AG09309 (cell line): ENCODE data around the gene TMC6.
"Not testable (repeated sequence)": the region's sequence is repeated elsewhere in the genome, so short reads cannot be mapped to it uniquely, and the experiment has no call there.

Experiments used
- DNase-seq: peaks from one replicate; pipeline ENCODE4 v3.0.0-alpha.2; 2010; ENCODE audit warnings: low read depth
- H3K4me3 ChIP-seq: 2 replicates; pipeline ENCODE4 v1.5.1; 2011; ENCODE audit warnings: mild to moderate bottlenecking, low read depth, low read length, moderate library complexity; ENCODE audit not compliant: control insufficient read depth
- CTCF ChIP-seq: IDR thresholded peaks from 2 replicates; pipeline ENCODE4 v1.5.1; 2011; ENCODE audit warnings: mild to moderate bottlenecking, low read depth, low read length, inconsistent platforms; ENCODE audit not compliant: insufficient read depth, control insufficient read depth; ENCODE audit errors: missing control alignments

Gene TMC6

DNA sequence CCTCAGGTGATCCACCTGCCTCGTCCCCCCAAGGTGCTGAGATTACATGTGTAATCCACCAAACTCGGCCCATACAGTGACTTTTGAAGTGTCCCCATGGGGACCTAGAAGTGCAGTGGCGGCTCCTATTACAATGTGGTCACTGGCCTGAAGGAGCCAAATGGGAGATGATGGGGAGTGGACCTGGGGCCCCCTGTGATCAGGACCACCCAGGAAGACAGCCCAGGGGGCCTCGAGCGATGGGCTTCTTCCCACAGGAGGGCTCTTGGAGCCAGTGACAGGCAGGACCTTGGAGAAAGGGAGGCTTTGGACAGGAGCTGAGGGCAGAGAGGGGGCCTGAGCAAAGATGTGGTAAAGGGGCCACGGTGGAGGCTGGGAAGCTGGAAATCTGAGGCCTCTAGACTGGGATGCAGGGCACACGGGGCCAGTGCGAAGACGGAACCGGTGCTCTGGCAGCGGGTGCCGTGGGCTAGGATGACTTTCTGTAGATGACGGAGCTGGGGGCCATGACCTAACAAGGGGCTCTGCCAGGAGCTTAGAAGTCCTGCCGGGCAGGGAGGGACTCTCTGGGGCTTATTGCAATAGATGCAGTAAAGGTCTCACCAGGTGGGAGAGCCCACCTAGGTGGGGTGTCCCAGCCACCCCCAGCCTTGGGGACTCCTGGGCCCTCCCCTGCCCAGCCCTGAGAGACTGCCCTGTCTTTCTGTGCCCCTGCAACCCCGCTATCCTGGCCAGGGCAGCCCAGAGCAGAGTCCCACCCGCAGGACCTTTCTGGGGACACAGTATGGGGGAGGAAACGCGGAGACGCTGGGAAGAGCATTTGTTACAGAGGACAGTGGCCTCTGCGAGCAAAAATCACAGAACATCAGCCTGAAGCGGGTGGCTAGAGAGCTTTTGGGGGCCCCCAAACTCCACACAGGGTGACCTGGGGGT, 14.9 kb upstream of the TMC6 start:
- no peak for TF ChIP-seq CTCF
- DNase-seq = no peak
- H3K4me3 ChIP-seq = no peak overlapping the region

DNA sequence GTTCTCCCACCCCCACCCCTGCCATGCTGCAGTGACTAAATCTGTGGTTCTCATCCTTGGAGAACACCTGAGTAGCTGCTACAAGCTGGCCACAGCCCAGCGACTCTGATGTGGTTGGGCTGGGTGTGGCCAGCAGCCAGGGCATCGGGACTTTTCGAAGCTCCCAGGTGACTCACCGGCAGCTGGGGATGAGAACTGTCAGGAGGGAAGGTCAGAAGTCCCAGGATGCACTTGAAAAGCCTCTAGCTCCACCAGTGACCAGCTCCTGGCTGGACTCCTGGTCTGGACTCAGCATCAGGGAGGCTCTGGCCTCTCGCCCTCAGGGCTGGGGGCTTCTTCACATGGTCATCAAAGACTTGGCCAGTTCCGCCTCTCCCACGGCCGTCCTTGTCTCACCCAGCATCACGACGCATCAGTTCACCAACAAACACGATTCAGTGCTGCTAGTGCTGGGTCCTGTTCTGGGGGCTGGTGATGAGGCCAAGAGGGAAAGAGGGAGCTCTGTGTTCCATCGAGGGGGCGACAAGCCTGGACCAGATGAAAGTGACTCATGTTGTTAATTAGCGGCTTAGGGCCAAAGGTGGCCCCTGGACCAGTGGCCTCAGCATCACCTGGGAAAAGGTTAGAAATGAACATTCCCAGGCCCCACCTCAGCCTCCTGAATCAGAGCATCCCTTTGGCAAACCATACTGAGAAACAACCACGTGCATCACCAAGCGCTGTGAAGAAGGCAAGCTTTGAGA, 13.7 kb upstream of the TMC6 start:
- DNase-seq = no peak
- no peak overlapping the region for H3K4me3 ChIP-seq
- no peak for TF ChIP-seq CTCF

- H3K4me3 ChIP-seq = no peak overlapping the region
- TF ChIP-seq CTCF = no peak
- DNase-seq = no peak
Observed at GRCh38 chr17:78141437-78142118, 13.0 kb upstream of the TMC6 start.

GRCh38 chr17:78140169-78141051, 11.9 kb upstream of the TMC6 start:
- TF ChIP-seq CTCF = no peak
- DNase-seq = no peak
- no peak overlapping the region for H3K4me3 ChIP-seq

DNA sequence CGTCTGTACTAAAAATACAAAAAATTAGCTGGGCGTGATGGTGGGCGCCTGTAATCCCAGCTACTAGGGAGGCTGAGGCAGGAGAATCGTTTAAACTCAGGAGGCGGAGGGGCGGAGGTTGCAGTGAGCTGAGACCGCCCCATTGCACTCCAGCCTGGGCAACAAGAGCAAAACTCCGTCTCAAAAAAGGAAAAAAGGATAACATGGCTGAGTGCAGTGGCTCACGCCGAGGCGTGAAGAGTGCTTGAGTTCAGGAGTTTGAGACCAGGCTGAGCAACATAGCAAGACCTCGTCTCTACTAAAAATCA, 11.3 kb upstream of the TMC6 start:
- not testable (repeated sequence) for H3K4me3 ChIP-seq, DNase-seq

DNA sequence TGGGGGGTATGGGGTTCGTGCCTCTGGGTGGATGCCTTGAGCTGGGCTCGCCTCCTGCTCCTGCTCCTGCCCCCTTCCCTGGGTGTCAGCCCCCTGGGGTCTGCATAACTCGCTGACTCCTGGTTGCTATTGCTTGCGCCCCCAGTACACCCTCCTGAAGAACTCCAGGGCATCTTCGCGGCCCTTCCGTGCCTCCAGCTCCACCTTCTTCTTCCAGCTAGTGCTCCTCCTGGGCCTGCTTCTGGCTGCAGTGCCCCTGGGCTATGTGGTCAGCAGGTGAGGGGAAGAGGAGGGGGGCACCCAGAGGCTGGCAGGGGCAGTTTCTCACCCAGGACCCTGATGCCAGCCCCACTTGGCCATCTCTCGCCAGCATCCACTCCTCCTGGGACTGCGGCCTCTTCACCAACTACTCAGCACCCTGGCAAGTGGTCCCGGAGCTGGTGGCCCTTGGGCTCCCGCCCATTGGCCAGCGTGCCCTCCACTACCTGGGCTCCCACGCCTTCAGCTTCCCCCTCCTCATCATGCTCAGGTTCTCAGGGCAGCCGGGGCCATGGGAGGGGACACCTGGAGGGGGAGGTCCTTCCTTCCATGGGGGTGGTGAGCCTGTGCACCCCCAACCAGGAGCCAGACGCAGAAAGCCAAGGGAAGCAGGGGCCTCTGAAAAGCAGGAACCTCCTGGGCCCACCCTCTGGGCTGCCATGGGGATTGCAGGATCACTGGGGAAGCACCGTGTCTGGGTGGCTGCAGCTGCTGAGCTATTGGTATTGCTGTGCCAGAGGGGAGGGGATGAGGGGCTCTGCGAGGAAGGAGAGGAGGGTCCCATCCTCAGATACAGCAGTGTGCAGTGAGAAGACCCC, 9.9 kb upstream of the TMC6 start:
- DNase-seq = no peak
- no peak for TF ChIP-seq CTCF
- H3K4me3 ChIP-seq = no peak overlapping the region
